ENCODE results near the gene BMPR1A. TPM values are rescaled to one million over a fixed set of nuclear protein-coding genes. Genes with fewer than 3 reads are reported as not detected.

BMPR1A gene
- total and polyA plus RNA-seq, 2 of the 13 experiments (the other 11 are each of a cell fraction or from before 2014, with no cell fraction given) = 17.8 to 44.2 TPM

DNA sequence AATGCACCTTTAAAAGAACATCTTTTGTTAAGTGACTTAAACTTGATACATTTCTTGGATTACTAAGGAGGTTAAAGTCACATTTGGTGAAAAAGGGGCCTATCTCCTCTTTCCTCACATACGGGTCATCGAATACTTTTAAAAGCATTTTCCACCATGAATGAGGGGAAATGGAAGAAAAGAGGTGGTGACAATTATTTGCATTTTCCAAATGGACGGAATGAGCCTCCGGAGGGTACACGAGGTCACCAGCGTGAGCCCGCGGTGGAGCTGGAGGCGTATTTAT, 1.0 kb upstream of the BMPR1A start (continued):
- TF ChIP-seq, protein P1, sequence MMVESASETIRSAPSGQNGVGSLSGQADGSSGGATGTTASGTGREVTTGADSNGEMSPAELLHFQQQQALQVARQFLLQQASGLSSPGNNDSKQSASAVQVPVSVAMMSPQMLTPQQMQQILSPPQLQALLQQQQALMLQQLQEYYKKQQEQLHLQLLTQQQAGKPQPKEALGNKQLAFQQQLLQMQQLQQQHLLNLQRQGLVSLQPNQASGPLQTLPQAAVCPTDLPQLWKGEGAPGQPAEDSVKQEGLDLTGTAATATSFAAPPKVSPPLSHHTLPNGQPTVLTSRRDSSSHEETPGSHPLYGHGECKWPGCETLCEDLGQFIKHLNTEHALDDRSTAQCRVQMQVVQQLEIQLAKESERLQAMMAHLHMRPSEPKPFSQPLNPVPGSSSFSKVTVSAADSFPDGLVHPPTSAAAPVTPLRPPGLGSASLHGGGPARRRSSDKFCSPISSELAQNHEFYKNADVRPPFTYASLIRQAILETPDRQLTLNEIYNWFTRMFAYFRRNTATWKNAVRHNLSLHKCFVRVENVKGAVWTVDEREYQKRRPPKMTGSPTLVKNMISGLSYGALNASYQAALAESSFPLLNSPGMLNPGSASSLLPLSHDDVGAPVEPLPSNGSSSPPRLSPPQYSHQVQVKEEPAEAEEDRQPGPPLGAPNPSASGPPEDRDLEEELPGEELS (CRISPR knock-in tag; IDR thresholded peaks at IDR 0.05) = 0 out of 2 replicates have a peak, but pooled peaks have one; percentile 26
- TF ChIP-seq FOXJ3 (CRISPR knock-in tag; IDR thresholded peaks at IDR 0.05; ENCODE audit: borderline replicate concordance) = no peak; the same call in 1 of the 2 replicates
- no peak for TF ChIP-seq CENPX (CRISPR knock-in tag; IDR thresholded peaks at IDR 0.05)
- no peak for TF ChIP-seq ZNF652 (CRISPR knock-in tag; IDR thresholded peaks at IDR 0.05; ENCODE audit: borderline replicate concordance, low read depth)
- no peak for TF ChIP-seq ZNF713 (CRISPR knock-in tag; IDR thresholded peaks at IDR 0.05)
- no peak for TF ChIP-seq AGO2 (optimal IDR thresholded peaks at IDR 0.05; ENCODE audit: low read depth, low read length)
- TF ChIP-seq ZNF816 (CRISPR knock-in tag; IDR thresholded peaks at IDR 0.05; ENCODE audit: borderline replicate concordance) = no peak
- no peak for TF ChIP-seq U2AF2 (IDR thresholded peaks at IDR 0.05; ENCODE audit: low read depth, low read length)
- 0 out of 2 replicates have a peak, but pooled peaks have one; percentile 0 for TF ChIP-seq KLF12 (CRISPR knock-in tag; IDR thresholded peaks at IDR 0.05; ENCODE audit: borderline replicate concordance)
- TF ChIP-seq, protein P2, sequence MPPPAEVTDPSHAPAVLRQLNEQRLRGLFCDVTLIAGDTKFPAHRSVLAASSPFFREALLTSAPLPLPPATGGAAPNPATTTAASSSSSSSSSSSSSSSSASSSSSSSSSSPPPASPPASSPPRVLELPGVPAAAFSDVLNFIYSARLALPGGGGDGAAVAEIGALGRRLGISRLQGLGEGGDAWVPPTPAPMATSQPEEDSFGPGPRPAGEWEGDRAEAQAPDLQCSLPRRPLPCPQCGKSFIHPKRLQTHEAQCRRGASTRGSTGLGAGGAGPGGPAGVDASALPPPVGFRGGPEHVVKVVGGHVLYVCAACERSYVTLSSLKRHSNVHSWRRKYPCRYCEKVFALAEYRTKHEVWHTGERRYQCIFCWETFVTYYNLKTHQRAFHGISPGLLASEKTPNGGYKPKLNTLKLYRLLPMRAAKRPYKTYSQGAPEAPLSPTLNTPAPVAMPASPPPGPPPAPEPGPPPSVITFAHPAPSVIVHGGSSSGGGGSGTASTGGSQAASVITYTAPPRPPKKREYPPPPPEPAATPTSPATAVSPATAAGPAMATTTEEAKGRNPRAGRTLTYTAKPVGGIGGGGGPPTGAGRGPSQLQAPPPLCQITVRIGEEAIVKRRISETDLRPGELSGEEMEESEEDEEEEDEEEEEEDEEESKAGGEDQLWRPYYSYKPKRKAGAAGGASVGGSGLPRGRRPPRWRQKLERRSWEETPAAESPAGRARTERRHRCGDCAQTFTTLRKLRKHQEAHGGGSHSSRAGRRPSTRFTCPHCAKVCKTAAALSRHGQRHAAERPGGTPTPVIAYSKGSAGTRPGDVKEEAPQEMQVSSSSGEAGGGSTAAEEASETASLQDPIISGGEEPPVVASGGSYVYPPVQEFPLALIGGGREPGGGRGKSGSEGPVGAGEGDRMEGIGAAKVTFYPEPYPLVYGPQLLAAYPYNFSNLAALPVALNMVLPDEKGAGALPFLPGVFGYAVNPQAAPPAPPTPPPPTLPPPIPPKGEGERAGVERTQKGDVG (CRISPR knock-in tag; IDR thresholded peaks at IDR 0.05; ENCODE audit: borderline replicate concordance) = no peak
- TF ChIP-seq ZNF282 (IDR thresholded peaks at IDR 0.05; ENCODE audit: partially characterized antibody) = no peak
- TF ChIP-seq, protein P3, sequence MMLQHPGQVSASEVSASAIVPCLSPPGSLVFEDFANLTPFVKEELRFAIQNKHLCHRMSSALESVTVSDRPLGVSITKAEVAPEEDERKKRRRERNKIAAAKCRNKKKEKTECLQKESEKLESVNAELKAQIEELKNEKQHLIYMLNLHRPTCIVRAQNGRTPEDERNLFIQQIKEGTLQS (CRISPR knock-in tag; IDR thresholded peaks at IDR 0.05) = 0 out of 2 replicates have a peak, but pooled peaks have one; percentile 10
- TF ChIP-seq THAP11 (CRISPR knock-in tag; IDR thresholded peaks at IDR 0.05) = no peak
- no peak for TF ChIP-seq JUNB (CRISPR knock-in tag; IDR thresholded peaks at IDR 0.05; ENCODE audit: borderline replicate concordance)
- TF ChIP-seq KLF16 (CRISPR knock-in tag; IDR thresholded peaks at IDR 0.05) = no peak
- no peak for TF ChIP-seq ZNF850 (CRISPR knock-in tag; conservative IDR thresholded peaks at IDR 0.05)
- TF ChIP-seq, protein P4, sequence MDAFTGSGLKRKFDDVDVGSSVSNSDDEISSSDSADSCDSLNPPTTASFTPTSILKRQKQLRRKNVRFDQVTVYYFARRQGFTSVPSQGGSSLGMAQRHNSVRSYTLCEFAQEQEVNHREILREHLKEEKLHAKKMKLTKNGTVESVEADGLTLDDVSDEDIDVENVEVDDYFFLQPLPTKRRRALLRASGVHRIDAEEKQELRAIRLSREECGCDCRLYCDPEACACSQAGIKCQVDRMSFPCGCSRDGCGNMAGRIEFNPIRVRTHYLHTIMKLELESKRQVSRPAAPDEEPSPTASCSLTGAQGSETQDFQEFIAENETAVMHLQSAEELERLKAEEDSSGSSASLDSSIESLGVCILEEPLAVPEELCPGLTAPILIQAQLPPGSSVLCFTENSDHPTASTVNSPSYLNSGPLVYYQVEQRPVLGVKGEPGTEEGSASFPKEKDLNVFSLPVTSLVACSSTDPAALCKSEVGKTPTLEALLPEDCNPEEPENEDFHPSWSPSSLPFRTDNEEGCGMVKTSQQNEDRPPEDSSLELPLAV (CRISPR knock-in tag; conservative IDR thresholded peaks at IDR 0.05; ENCODE audit: low read depth) = no peak
- no peak for TF ChIP-seq KLF9 (CRISPR knock-in tag; IDR thresholded peaks at IDR 0.05; ENCODE audit: low read depth)
- TF ChIP-seq HMG20B (CRISPR knock-in tag; conservative IDR thresholded peaks at IDR 0.05) = no peak
- no peak for TF ChIP-seq RARG (CRISPR knock-in tag; IDR thresholded peaks at IDR 0.05; ENCODE audit: low read depth)
- no peak for TF ChIP-seq ZNF446 (CRISPR knock-in tag; IDR thresholded peaks at IDR 0.05)
- TF ChIP-seq, protein P5, sequence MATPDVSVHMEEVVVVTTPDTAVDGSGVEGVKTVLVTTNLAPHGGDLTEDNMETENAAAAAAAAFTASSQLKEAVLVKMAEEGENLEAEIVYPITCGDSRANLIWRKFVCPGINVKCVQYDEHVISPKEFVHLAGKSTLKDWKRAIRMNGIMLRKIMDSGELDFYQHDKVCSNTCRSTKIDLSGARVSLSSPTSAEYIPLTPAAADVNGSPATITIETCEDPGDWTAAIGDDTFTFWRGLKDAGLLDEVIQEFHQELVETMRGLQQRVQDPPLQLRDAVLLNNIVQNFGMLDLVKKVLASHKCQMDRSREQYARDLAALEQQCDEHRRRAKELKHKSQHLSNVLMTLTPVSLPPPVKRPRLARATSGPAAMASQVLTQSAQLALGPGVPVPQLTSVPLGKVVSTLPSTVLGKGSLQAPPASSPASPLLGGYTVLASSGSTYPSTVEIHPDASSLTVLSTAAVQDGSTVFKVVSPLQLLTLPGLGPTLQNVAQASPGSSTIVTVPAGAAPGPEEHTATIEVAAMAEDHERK (CRISPR knock-in tag; IDR thresholded peaks at IDR 0.05; ENCODE audit: low read depth) = no peak

All from HepG2 (cell line).